NCI-H1105 (cell line): ENCODE data around the gene TBC1D22B.

Source experiments
- DNase-seq: peaks from one replicate; lab custom pipeline; 2025; lab: John Stamatoyannopoulos, UW

TBC1D22B gene

GRCh38 chr6:37357288-37357687 lies 99.7 kb downstream of the TBC1D22B start:
- no peak for DNase-seq

- no peak for DNase-seq
These were observed 100.3 kb downstream of the TBC1D22B start for GRCh38 chr6:37357860-37358259.

GRCh38 chr6:37359039-37359438 lies 101.5 kb downstream of the TBC1D22B start:
- DNase-seq: no peak

GRCh38 chr6:37362101-37362828 lies 104.7 kb downstream of the TBC1D22B start:
- no peak for DNase-seq

GRCh38 chr6:37365791-37366190 lies 108.2 kb downstream of the TBC1D22B start:
- DNase-seq: peak; percentile 14

GRCh38 chr6:37366910-37367309 lies 109.3 kb downstream of the TBC1D22B start:
- DNase-seq: no peak

GRCh38 chr6:37368961-37369320 lies 111.4 kb downstream of the TBC1D22B start:
- no peak for DNase-seq

- DNase-seq: no peak
These were observed 112.0 kb downstream of the TBC1D22B start for GRCh38 chr6:37369321-37370201.

- DNase-seq: no peak
These were observed 113.8 kb downstream of the TBC1D22B start for GRCh38 chr6:37371154-37372083.

GRCh38 chr6:37372116-37372515 lies 114.5 kb downstream of the TBC1D22B start:
- DNase-seq: no peak

GRCh38 chr6:37373822-37374471 lies 116.4 kb downstream of the TBC1D22B start:
- DNase-seq: no peak

GRCh38 chr6:37375376-37375775 lies 117.8 kb downstream of the TBC1D22B start:
- no peak for DNase-seq

GRCh38 chr6:37376078-37376743 lies 118.6 kb downstream of the TBC1D22B start:
- no peak for DNase-seq

- peak; percentile 57 for DNase-seq
These were observed 124.0 kb downstream of the TBC1D22B start for GRCh38 chr6:37381579-37381978.
